T1000 (cell line): ENCODE results near the gene ATP8B4.
"Not testable (repeated sequence)": the region's sequence is repeated elsewhere in the genome, so short reads cannot be mapped to it uniquely, and the experiment has no call there.

Experiments used
- DNase-seq: peaks from one replicate; lab custom pipeline; 2025; ENCODE audit warnings: mixed read lengths; lab: John Stamatoyannopoulos, UW

ATP8B4 gene

DNA sequence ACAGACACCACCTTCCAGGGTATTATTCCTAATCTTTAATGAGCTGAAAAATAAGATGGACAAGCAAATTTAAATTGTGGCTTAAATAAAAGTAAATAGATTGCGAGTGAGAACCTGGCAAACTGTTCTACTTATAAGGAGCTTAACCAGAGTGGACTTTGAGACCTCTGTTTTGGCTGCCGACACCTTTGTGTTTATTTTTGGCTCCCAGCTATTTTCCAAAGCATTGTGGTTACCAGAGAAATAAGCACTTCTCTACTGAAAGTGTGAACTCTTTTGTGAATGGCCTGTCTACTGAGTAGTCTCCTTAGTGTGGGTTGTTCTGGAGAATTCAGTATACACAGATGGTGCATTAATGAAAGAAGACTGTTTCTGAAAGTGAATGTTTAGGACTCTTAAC lies 109.4 kb downstream of the ATP8B4 start:
- DNase-seq, result no peak

DNA sequence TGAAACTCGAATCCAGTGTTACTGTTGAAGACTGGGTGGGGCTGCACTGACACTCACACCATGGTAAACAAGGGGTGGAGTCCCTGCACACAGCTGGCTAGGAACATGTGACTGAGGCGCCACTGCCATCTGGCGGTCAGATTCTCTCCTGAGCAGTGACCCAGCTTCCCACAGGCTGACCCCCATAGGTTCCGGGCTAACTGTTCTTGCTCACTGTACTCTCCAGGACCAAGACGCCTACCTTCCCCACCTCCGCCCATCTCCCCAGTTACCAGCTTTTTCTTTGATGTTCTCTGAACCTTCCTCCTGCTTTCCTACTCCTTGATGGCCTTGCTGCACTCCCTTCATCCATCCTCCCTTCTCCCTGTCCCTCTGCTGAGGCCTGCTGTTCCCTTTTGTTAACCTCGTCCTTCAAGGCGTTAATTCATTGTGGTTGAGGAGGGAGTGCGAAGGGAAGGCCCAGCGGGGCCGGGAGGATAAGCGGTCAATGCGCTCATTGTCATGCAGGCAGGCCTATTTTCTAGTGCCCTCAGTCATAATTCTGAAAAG lies 115.2 kb downstream of the ATP8B4 start:
- peak; percentile 71 for DNase-seq

DNA sequence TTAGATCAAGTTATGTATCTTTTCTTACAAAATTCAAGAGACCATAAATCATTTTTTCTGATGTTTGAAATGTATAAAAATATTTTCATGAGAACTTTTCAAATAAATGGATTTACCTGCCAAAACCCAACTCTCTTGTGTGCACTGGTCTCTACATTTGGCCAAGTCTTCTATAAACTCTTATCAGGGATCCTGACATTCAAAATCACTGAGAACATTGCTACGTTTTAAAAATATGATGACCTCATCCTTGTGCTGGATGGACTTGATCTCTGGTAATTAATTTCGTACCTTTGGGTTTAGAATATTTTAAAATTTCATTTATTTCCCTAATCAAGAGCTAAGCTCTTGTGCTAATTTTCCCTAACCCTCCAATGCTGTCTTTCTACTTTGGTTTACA lies 127.4 kb downstream of the ATP8B4 start:
- DNase-seq, result no peak

- no peak for DNase-seq
Measured at GRCh38 chr15:49990835-49991545, 128.0 kb downstream of the ATP8B4 start.

- DNase-seq, result no peak
Measured at GRCh38 chr15:49989498-49989897, 129.5 kb downstream of the ATP8B4 start.

DNA sequence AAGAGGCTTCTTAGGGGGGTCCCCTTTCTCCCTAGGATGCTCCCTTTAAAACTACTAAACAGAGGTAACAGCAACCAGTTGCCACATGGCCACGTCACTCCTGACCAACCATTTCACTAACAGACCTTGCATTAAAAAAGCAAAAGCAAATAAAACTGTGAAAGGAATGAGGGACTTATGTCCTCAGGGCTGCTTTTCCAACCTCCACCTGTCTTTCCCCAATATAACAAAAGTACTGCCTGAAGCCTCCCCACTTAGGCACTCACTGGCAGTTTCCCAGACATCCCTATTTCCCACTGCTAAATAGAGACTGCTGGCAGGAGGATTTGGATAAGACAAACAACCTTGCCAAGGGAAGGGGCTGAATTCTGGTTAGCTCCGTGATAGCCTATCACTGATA lies 130.3 kb downstream of the ATP8B4 start:
- no peak for DNase-seq

DNA sequence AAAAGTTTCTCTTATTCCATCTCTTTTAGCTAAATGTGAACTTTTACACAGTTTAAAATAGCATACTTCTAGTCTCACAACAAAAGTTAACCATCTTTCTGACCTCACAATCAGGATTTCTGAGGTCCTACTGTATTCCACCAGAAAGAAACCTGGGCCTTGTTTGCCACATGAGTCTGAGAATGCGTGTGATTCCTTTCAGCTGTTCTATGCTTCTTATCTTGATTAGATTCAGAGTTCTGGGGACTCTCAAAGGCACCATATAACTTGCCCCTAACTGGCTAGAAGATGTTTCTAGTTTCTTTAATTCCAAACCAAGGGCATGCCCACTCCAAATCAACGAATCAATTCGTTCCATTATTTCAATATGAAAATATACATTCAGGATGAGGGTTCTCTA lies 131.1 kb downstream of the ATP8B4 start:
- DNase-seq, result no peak

DNA sequence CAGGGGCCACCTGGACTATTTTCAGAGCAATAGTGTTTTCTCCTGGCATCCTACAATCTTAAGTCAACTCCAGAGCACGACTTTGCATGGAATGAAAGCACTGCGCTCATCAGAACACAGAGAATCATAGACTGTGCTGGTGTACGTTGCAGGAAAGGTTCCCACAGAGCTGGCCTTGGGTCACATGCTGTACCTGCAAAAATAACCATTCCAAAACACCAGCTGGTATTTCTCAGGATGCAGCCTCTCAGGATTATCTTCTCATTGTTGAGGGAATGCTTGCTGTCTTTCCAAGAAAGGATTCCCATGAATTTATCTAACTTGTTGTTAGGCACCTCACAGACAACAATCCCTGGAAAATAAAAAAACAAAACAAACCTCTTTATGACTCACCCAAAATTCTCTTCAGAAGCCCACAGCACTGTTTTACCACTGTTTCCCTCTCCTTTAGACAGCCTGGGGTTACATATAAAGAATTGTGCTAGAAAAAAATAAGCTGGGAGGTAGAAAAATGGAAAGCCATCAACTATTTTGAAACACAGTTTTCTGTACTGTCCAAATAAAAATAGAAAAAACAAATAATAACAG lies 131.7 kb downstream of the ATP8B4 start:
- DNase-seq, result no peak

DNA sequence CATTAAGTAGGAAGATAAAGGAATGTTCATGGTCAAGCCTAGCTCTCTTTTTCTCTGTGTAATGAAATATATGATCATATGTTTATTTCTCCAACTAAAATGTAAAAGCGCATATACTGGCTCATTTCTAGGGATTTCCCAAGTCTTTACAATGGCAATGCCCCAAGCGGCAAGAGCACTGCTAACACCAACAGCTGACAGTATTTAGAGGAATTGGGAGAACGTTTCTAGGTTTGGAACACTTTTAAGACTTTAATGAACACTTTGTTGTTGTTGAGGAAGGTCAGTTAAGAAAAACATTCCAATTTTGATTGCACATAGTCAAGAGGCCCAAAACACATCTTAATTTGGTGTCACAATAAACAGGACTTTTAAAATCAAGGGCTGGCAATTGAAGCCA lies 132.7 kb downstream of the ATP8B4 start:
- DNase-seq, result no peak

GRCh38 chr15:49985463-49985862 lies 133.6 kb downstream of the ATP8B4 start:
- DNase-seq, result no peak

DNA sequence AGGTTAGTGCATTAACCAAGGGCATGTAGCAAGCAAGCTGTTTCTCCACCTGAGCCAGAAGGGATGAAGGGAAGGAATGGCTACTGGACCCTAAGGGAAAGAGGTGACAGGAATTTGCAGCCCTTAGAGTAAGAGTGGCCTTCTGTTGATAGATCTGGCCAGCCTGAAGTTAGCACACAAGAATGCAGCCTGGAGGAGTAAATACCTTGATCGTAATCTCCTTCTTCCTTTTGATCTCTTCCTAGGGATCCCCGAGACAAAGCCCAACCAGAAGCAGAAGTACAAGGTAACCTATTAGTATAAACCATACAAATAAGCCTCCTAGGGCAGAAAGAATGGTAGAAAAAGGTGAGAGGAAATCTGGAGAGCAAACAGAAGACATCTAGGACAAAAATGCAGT lies 134.6 kb downstream of the ATP8B4 start:
- DNase-seq, result no peak

DNA sequence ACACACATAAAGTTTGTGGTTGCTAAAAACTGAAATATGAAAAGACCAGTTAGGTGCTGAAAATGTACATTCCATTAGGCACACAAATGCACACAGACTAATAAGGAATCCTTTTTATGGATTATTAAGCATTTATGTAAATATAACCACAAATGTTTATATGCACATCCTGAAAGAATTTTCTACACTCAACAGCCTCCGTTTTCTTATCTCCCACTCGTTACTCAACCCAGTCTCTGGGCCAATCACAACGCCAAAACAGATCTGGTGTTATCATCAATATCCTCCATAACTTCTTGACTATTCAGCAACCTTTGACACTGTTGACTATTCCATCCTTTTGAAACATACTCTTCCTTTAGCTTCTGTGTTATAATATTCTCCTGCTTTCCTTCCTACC lies 136.4 kb downstream of the ATP8B4 start:
- DNase-seq, result no peak

GRCh38 chr15:49979705-49980382 lies 139.2 kb downstream of the ATP8B4 start:
- no peak for DNase-seq

DNA sequence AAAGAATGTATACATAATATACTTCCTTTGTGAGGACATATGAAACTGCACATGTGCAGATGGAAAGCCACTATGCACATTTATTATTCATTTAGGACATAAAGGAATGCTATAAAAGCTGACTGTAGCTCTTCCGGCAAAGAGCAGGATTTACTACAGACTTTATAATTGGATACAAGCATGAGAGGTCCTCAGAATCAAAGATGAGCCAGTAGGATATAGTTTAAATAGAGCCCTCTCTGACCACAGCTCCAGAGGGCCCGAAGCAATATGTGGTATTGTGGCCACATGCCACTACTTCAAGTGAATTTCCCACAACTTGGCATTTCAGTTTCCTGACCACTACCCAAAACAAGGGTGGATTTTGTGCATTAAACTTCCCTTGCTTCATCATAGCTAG lies 140.9 kb downstream of the ATP8B4 start:
- DNase-seq, result no peak

- DNase-seq, result no peak
Measured at GRCh38 chr15:49977306-49977705, 141.7 kb downstream of the ATP8B4 start.

GRCh38 chr15:49964551-49964950 lies 154.5 kb downstream of the ATP8B4 start:
- DNase-seq, result no peak

- DNase-seq, result no peak
Measured at GRCh38 chr15:49964061-49964460, 155.0 kb downstream of the ATP8B4 start.

DNA sequence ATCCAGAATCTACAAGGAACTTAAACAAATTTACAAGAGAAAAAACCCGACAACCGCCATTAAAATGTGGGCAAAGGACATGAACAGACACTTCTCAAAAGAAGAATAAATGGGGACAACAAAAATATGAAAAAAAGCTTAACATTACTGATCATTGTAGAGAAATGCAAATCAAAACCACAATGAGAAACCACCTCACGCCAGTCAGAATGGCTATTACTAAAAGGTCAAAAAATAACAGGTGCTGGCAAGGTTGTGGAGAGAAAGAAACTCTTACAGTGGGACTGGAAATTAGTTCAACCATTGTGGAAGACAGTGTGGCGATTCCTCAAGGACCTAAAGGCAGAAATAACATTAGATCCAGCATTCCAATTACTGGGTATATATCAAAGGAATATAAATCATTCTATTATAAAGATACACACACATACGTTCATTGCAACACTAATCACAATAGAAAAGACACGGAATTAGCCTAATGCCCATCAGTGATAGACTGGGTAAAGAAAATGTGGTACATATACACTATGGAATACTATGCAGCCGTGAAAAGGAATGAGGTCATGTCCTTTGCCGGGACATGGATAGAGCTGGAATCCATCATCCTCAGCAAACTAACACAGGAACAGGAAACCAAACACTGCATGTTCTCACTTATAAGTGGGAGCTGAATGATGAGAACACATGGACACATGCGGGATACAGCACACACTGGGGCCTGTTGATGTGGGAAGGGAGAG lies 155.8 kb downstream of the ATP8B4 start:
- not testable (repeated sequence) for DNase-seq

DNA sequence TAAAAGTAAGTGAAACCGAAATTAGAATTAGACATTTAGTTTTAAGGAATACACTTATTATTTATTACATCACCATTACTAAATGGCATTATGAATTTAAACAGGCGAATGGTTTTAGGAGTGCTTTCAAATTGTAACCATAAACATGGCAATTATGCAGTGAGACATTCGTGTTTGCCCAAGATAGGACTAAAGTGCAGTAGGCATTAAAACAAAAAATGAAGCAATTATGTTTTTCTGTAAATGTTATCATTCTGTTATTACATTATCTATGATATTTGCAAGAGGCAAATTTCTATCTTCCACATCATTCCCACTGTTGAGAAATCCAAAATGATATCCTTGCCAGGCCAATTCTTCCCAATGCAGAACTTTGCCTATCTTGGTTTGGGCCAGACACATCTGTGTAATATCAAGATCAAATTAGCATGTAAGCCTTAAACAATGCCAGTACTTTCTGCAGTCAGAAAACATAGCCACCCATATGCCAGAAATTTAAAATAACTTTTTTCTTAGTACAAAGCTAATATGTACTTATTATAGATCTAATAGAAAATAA lies 156.9 kb downstream of the ATP8B4 start:
- no peak for DNase-seq

DNA sequence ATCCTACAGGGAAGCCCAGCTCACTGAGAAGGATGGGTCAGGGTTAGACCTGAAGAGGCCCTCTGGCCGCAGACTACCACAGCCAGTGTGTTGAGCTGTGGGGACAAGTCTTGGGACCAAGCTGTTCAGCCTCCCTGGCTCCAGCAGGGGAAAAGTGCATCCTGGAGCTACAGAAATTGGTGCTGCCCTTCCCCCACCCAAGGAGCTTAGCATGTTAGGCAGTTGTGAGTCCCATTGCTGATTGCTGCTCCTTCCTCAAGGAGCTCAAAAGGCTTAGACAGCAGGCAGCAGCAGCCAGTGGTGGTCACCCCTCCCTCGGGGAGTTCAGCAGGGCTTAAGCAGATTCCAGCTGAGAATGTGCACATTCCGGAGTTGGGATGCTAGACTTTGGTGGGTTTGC lies 165.6 kb downstream of the ATP8B4 start:
- no peak for DNase-seq

GRCh38 chr15:49946681-49947080 lies 172.4 kb downstream of the ATP8B4 start:
- no peak for DNase-seq

DNA sequence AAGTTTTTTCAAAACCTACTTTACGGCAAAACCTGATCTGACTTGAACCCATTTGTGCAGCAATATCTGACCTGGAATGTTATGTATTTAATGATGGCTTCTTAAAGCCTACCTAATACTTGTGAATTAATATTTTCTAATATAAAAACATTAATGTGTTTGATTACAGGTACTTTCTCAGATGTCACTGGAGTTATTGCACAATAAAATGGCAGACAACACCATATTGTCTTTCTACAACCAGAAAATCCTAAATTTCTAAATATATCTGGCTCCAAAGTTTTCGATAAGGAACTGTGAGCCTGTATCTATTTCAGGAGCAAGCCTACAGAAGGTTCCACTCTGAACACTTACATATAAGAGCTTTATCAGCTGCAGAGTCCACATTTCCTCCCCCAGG lies 184.5 kb downstream of the ATP8B4 start:
- no peak for DNase-seq
